Muscle of leg (tissue), 11 donors: ENCODE results near the gene CERS2. TPM values are rescaled to one million over a fixed set of nuclear protein-coding genes. Genes with fewer than 3 reads are reported as not detected.

Source experiments
- DNase-seq: peaks from one replicate; pipeline ENCODE4 v3.0.0; 2013
- H3K27ac ChIP-seq: one replicate; pipeline ENCODE4 v1.5.1; 2013; ENCODE audit warnings: mild to moderate bottlenecking, low read length, control low read depth
- H3K27me3 ChIP-seq: one replicate; pipeline ENCODE4 v1.6.1; 2013; ENCODE audit warnings: low read length; ENCODE audit not compliant: control insufficient read depth, insufficient read depth
- H3K36me3 ChIP-seq: one replicate; pipeline ENCODE4 v1.6.1; 2013; ENCODE audit warnings: low read length; ENCODE audit not compliant: control insufficient read depth, insufficient read depth
- H3K4me1 ChIP-seq: one replicate; pipeline ENCODE4 v1.6.1; 2013; ENCODE audit warnings: low read length; ENCODE audit not compliant: control insufficient read depth, insufficient read depth
- H3K4me3 ChIP-seq: one replicate; pipeline ENCODE4 v1.5.1; 2013; ENCODE audit warnings: low read length, control low read depth
- H3K9me3 ChIP-seq: replicated peaks from 2 replicates; pipeline ENCODE4 v1.6.1; 2013; ENCODE audit warnings: low read depth, low read length; ENCODE audit not compliant: control insufficient read depth
- WGBS: methylation state at CpG from one replicate; pipeline ENCODE4 v1.1.5; 2013; ENCODE audit warnings: missing lambda C conversion rate; ENCODE audit not compliant: insufficient coverage; 5-methylcytosine and 5-hydroxymethylcytosine counted together
- polyA plus RNA-seq, 8 donors: library from polyadenylated mRNA; unstranded; fragments of 120-200 nt; gene quantifications; one replicate each; pipeline versions ENCODE4 v1.2.1 to v1.2.3, GENCODE V29; 2013; ENCODE audit warnings: inconsistent platforms in 1 of 8, low replicate concordance in 1 of 8; ENCODE audit not compliant: insufficient read length in 8 of 8, insufficient read depth in 1 of 8
- total RNA-seq: library from RNA; stranded (reverse); fragments of 120-200 nt; gene quantifications from one replicate; pipeline ENCODE4 v1.2.4, GENCODE V29; 2013

Gene CERS2
- total and polyA plus RNA-seq, 9 donors: 47.3 to 111 (median 83.9) TPM

- no peak overlapping the region for H3K27ac ChIP-seq
- peaks cover 52% of the 10 kb centered on the region for H3K36me3 ChIP-seq
- H3K27me3 ChIP-seq: no peaks in the 10 kb centered on the region
- H3K9me3 ChIP-seq: no peaks in the 10 kb centered on the region
- no peak overlapping the region for H3K4me3 ChIP-seq
- WGBS: 81% methylated on average over 16 of the region's 17 CpGs
- H3K4me1 ChIP-seq: peaks cover 15% of the 10 kb centered on the region
- no peak for DNase-seq
These were observed 24.5 kb upstream of the CERS2 start for GRCh38 chr1:150999051-150999674.

GRCh38 chr1:150997949-150998348 is 23.3 kb upstream of the CERS2 start:
- Histone ChIP-seq H3K4me3 (no peak overlapping the region), H3K27me3 (no peaks in the 10 kb centered on the region), H3K9me3 (no peaks in the 10 kb centered on the region), H3K4me1 (peaks cover 9% of the 10 kb centered on the region), H3K27ac (no peak overlapping the region), H3K36me3 (peaks cover 52% of the 10 kb centered on the region)
- 86% methylated on average over 1 of the region's 5 CpGs for WGBS
- DNase-seq: no peak

GRCh38 chr1:150997126-150997872 is 22.7 kb upstream of the CERS2 start:
- Histone ChIP-seq H3K36me3 (peaks cover 49% of the 10 kb centered on the region), H3K9me3 (no peaks in the 10 kb centered on the region), H3K4me3 (no peak overlapping the region), H3K4me1 (peaks cover 9% of the 10 kb centered on the region), H3K27ac (no peak overlapping the region), H3K27me3 (no peaks in the 10 kb centered on the region)
- no peak for DNase-seq
- 89% methylated on average over 14 of the region's 20 CpGs for WGBS

- WGBS: 29% methylated on average over 4 of the region's 9 CpGs
- Histone ChIP-seq H3K36me3 (peaks cover 38% of the 10 kb centered on the region), H3K27me3 (no peaks in the 10 kb centered on the region), H3K9me3 (no peaks in the 10 kb centered on the region), H3K4me3 (no peak overlapping the region), H3K4me1 (peaks cover 9% of the 10 kb centered on the region), H3K27ac (peak overlapping the region; percentile 9)
- DNase-seq: peak; percentile 66
These were observed 21.3 kb upstream of the CERS2 start for GRCh38 chr1:150995896-150996295.

GRCh38 chr1:150995460-150995859 is 20.8 kb upstream of the CERS2 start:
- H3K4me3 ChIP-seq: no peak overlapping the region
- H3K27me3 ChIP-seq: no peaks in the 10 kb centered on the region
- WGBS: no CpG with 5 or more reads among the region's 4 CpGs
- no peaks in the 10 kb centered on the region for H3K9me3 ChIP-seq
- H3K4me1 ChIP-seq: peaks cover 9% of the 10 kb centered on the region
- DNase-seq: peak; percentile 26
- peaks cover 34% of the 10 kb centered on the region for H3K36me3 ChIP-seq
- peak overlapping the region; percentile 9 for H3K27ac ChIP-seq

GRCh38 chr1:150994248-150994647 is 19.6 kb upstream of the CERS2 start:
- no peaks in the 10 kb centered on the region for H3K9me3 ChIP-seq
- no peak overlapping the region for H3K27ac ChIP-seq
- H3K36me3 ChIP-seq: peaks cover 23% of the 10 kb centered on the region
- H3K4me1 ChIP-seq: peaks cover 9% of the 10 kb centered on the region
- no peak for DNase-seq
- WGBS: 88% methylated on average over 1 of the region's 3 CpGs
- H3K27me3 ChIP-seq: no peaks in the 10 kb centered on the region
- no peak overlapping the region for H3K4me3 ChIP-seq

GRCh38 chr1:150992626-150993025 is 18.0 kb upstream of the CERS2 start:
- Histone ChIP-seq H3K9me3 (no peaks in the 10 kb centered on the region), H3K4me3 (no peak overlapping the region), H3K27me3 (no peaks in the 10 kb centered on the region), H3K36me3 (peaks cover 10% of the 10 kb centered on the region), H3K4me1 (peaks cover 9% of the 10 kb centered on the region), H3K27ac (no peak overlapping the region)
- no peak for DNase-seq
- 73% methylated on average over 2 of the region's 4 CpGs for WGBS

GRCh38 chr1:150987924-150988323 is 13.3 kb upstream of the CERS2 start:
- Histone ChIP-seq H3K9me3 (no peaks in the 10 kb centered on the region), H3K27ac (no peak overlapping the region), H3K4me3 (no peak overlapping the region), H3K36me3 (no peaks in the 10 kb centered on the region), H3K4me1 (no peaks in the 10 kb centered on the region), H3K27me3 (no peaks in the 10 kb centered on the region)
- DNase-seq: no peak
- 80% methylated on average over 2 of the region's 7 CpGs for WGBS

GRCh38 chr1:150985179-150985825 is 10.7 kb upstream of the CERS2 start:
- no peak for DNase-seq
- H3K27me3 ChIP-seq: no peaks in the 10 kb centered on the region
- 91% methylated on average over 2 of the region's 2 CpGs for WGBS

More at GRCh38 chr1:150985179-150985825, 10.7 kb upstream of the CERS2 start:
- Histone ChIP-seq H3K9me3 (no peaks in the 10 kb centered on the region), H3K4me1 (no peaks in the 10 kb centered on the region), H3K36me3 (no peaks in the 10 kb centered on the region), H3K27ac (no peak overlapping the region), H3K4me3 (no peak overlapping the region)
